Measurements from ENCODE around the gene TFDP2. TPM values are rescaled to one million over a fixed set of nuclear protein-coding genes. Genes with fewer than 3 reads are reported as not detected.
A peak's percentile ranks its signal among the peaks of the same experiment; 100 is the strongest.

TFDP2 gene
- total RNA-seq, 1 experiment from 2014 or later = 55.4 TPM

GRCh38 chr3:142000325-142000870 lies 148.9 kb downstream of the TFDP2 start:
- Histone ChIP-seq H3K4me3 (replicated peaks in 1 of 2; ENCODE audit: low read depth in 1 of 2, low read length in 2 of 2) (no peak overlapping the region), H3K9ac (ENCODE audit: low read length) (no peak overlapping the region), H3K9me3 (ENCODE audit: control insufficient read depth in 1 of 2, insufficient read depth in 1 of 2, low read depth in 1 of 2, low read length in 2 of 2) (no peaks in the 10 kb centered on the region), H3K4me2 (ENCODE audit: low read length) (no peak overlapping the region; the same call in 1 of the 2 replicates), H2AFZ (ENCODE audit: low read depth, low read length, poor library complexity, severe bottlenecking) (no peak overlapping the region), H3K79me2 (ENCODE audit: insufficient read depth, low read length) (no peaks in the 10 kb centered on the region), H3K4me1 (ENCODE audit: control insufficient read depth in 1 of 2, insufficient read depth in 2 of 2, low read length in 2 of 2) (peaks cover 7 to 14% of the 10 kb centered on the region in 2 experiments; a peak in 3 of 4 replicates), H3K9me2 (ENCODE audit: insufficient read depth) (no peaks in the 10 kb centered on the region), H3K27me3 (ENCODE audit: insufficient read depth, low read length) (no peaks in the 10 kb centered on the region), H4K20me1 (ENCODE audit: insufficient read depth) (no peaks in the 10 kb centered on the region), H3K36me3 (ENCODE audit: control insufficient read depth in 1 of 2, insufficient read depth in 2 of 2, low read length in 2 of 2) (no peaks in the 10 kb centered on the region), H3K27ac (ENCODE audit: low read depth, low read length) (no peak overlapping the region)
- no peak for TF ChIP-seq SIN3A (IDR thresholded peaks at IDR 0.05; ENCODE audit: low read depth)
- no peak for TF ChIP-seq CTCF (IDR thresholded peaks at IDR 0.05 in 2 of 3, conservative IDR thresholded peaks at IDR 0.05 in 1 of 3; ENCODE audit: borderline replicate concordance in 1 of 3, insufficient read depth in 1 of 3, low read depth in 2 of 3, low read length in 2 of 3)
- TF ChIP-seq EZH2 (IDR thresholded peaks at IDR 0.05) = no peak
- TF ChIP-seq JUND (IDR thresholded peaks at IDR 0.05) = no peak
- no peak for TF ChIP-seq EZH2phosphoT487 (IDR thresholded peaks at IDR 0.05; ENCODE audit: borderline replicate concordance)
- ChIA-PET CTCF (no interaction called here), RAD21 (ENCODE audit: low non-redundant PET in 1 of 2, low total read pairs in 2 of 2, uncharacterized antibody in 2 of 2, unreplicated experiment in 2 of 2) (no interaction called here), POLR2A (no interaction called here)
- ATAC-seq (no peak), DNase-seq (ENCODE audit: low read depth, low spot score) (no peak)
- intact Hi-C loops (cut with micrococcal nuclease) = no loop called here
- no TSS peak for BruUV-seq (replicated peaks)

GRCh38 chr3:141998669-141999290 lies 150.6 kb downstream of the TFDP2 start:
- no peak overlapping the region for H3K4me2 ChIP-seq (ENCODE audit: low read length)
- no peaks in the 10 kb centered on the region for H3K9me2 ChIP-seq (ENCODE audit: insufficient read depth)
- intact Hi-C loops (cut with micrococcal nuclease) = loop anchor here (2.0 to 10.0 kb wide), 3 partner anchors 261 to 534 kb away; partner anchors contain the start of gene RNF7
- no peaks in the 10 kb centered on the region for H3K9me3 ChIP-seq (ENCODE audit: control insufficient read depth in 1 of 2, insufficient read depth in 1 of 2, low read depth in 1 of 2, low read length in 2 of 2)
- H3K9ac ChIP-seq (ENCODE audit: low read length) = no peak overlapping the region
- H3K4me3 ChIP-seq (replicated peaks in 1 of 2; ENCODE audit: low read depth in 1 of 2, low read length in 2 of 2) = no peak overlapping the region
- ATAC-seq = peak; percentile 67
- ChIA-PET POLR2A (no interaction called here), CTCF (no interaction called here), RAD21 (ENCODE audit: low non-redundant PET in 1 of 2, low total read pairs in 2 of 2, uncharacterized antibody in 2 of 2, unreplicated experiment in 2 of 2) (no interaction called here)
- H3K27me3 ChIP-seq (ENCODE audit: insufficient read depth, low read length) = no peaks in the 10 kb centered on the region
- DNase-seq (ENCODE audit: low read depth, low spot score) = no peak
- no peaks in the 10 kb centered on the region for H3K36me3 ChIP-seq (ENCODE audit: control insufficient read depth in 1 of 2, insufficient read depth in 2 of 2, low read length in 2 of 2)
- TF ChIP-seq CTCF (IDR thresholded peaks at IDR 0.05 in 2 of 3, conservative IDR thresholded peaks at IDR 0.05 in 1 of 3; ENCODE audit: borderline replicate concordance in 1 of 3, insufficient read depth in 1 of 3, low read depth in 2 of 3, low read length in 2 of 3) (peak in 2 of 3 experiments; percentile 41 to 59; a peak in 3 of 6 replicates), RAD21 (IDR thresholded peaks at IDR 0.05; ENCODE audit: low read depth) (peak; percentile 69), REST (IDR thresholded peaks at IDR 0.05; ENCODE audit: low read depth) (no peak), TCF7L2 (IDR thresholded peaks at IDR 0.05; ENCODE audit: borderline replicate concordance, extremely low read depth, insufficient read depth, insufficient read length) (no peak)
- H2AFZ ChIP-seq (ENCODE audit: low read depth, low read length, poor library complexity, severe bottlenecking) = no peak overlapping the region
- no peak overlapping the region for H3K27ac ChIP-seq (ENCODE audit: low read depth, low read length)
- H4K20me1 ChIP-seq (ENCODE audit: insufficient read depth) = no peaks in the 10 kb centered on the region
- H3K79me2 ChIP-seq (ENCODE audit: insufficient read depth, low read length) = no peaks in the 10 kb centered on the region
- peaks cover 7 to 14% of the 10 kb centered on the region in 2 experiments; a peak in 3 of 4 replicates for H3K4me1 ChIP-seq (ENCODE audit: control insufficient read depth in 1 of 2, insufficient read depth in 2 of 2, low read length in 2 of 2)
- BruUV-seq (replicated peaks) = no TSS peak

Data from HCT116 (cell line).